ENCODE results near the gene IPO4. TPM values are rescaled to one million over a fixed set of nuclear protein-coding genes. Genes with fewer than 3 reads are reported as not detected.

IPO4 gene
- total and polyA plus RNA-seq, 3 experiments from 2014 or later = 20.9 to 172 (median 164) TPM

DNA sequence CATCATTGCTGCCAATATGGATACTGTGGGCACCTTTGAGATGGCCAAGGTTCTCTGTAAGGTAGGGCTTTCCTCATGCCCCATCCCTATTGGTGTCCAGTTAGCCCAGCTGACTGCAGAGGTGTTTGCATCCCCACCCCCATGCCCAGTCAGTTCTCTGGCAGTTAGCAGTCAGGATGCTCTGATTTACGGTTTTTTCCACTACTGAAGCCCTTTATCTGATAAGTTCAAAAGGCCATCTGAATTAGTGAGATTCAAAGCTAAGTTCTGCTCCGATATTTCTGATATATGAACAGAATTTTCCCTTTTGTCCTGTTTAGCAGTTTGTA is 44.9 kb upstream of the IPO4 start:
- peaks cover 44% of the 10 kb centered on the region for H3K36me3 ChIP-seq (ENCODE audit: insufficient read depth, low read length)
- Mint-ChIP-seq H3K27ac (peak overlapping the region; percentile 95 to 99 (median 98)), H3K4me1 (peaks cover 55 to 76% (median 75%) of the 10 kb centered on the region in 3 donors), H3K9me3 (no peaks in the 10 kb centered on the region), H3K27me3 (no peaks in the 10 kb centered on the region), H3K4me3 (peak overlapping the region; percentile 95 to 99 (median 98)), H3K36me3 (peaks cover 0 to 66% (median 21%) of the 10 kb centered on the region in 3 donors)
- POLR2A ChIA-PET = interaction anchor here (2.3 kb wide), 1 partner anchor 9 kb away, joined by 30 read pairs; the partner anchor contains the start of gene TINF2
- peak overlapping the region; percentile 92 for H3K4me3 ChIP-seq (ENCODE audit: low read length)
- H3K9me3 ChIP-seq (ENCODE audit: low read length) = no peaks in the 10 kb centered on the region
- H3K27me3 ChIP-seq (ENCODE audit: insufficient read depth, low read length, poor library complexity, severe bottlenecking) = no peaks in the 10 kb centered on the region
- no peak for DNase-seq
- peak overlapping the region; percentile 79 for H3K27ac ChIP-seq (ENCODE audit: low read depth, low read length)
- peaks cover 41% of the 10 kb centered on the region for H3K4me1 ChIP-seq (ENCODE audit: insufficient read depth, low read length)
- CTCF ChIA-PET = interaction anchor here (0.6 to 3.2 kb wide), 4 partner anchors 9 to 123 kb away, joined by 3 to 16 read pairs (median 4); partner anchors contain the start of genes MDP1, TINF2 and TM9SF1

DNA sequence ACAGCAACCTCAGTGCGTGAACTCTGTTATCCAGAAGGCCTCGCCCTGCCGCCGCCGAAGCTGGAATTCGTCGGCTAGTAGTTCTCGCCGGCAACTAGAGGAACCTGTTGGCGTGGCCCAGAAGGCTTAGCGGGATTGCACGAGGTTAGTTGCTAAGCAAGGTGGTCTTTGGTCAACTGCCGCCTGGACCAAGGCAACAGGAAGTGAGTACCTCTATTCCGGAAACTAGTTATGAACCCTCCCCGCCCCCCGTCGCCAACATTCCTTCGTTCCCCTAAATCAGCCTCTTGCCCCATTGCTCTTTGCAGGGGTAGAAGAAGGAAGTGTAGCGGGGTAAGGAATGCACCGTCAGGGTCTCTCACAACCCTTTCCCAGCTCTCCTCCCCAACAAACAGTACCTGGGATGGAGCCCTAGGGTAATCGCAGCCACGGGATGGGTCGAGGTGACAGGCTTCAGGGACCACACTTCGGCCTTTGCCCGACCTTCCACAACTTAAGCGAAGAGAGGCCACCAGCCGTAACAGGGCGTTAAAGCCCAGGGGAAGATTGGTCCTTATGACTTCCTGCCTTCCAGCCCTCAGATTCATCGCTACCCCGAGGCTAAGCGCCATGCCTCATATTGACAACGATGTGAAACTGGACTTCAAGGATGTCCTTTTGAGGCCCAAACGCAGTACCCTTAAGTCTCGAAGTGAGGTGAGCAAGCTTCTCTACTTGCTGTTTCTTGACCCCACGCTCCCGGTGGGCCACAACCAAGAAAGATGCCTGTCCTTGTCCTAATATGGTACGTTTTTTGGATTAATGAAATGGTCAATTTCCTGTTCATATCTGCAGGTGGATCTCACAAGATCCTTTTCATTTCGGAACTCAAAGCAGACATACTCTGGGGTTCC is 44.3 kb upstream of the IPO4 start, which contains the start of gene GMPR2:
Gene GMPR2 (plus strand): TSS at position 285 of the 893 bp plus-strand sequence. CDS start 325 bp downstream, at position 610.
- no peaks in the 10 kb centered on the region for H3K9me3 Mint-ChIP-seq
- DNase-seq = no peak
- ChIA-PET POLR2A (interaction anchor here (2.3 kb wide), 1 partner anchor 9 kb away, joined by 30 read pairs; the partner anchor contains the start of gene TINF2), CTCF (interaction anchor here (0.6 to 3.2 kb wide), 4 partner anchors 9 to 123 kb away, joined by 3 to 16 read pairs (median 4); partner anchors contain the start of genes MDP1, TINF2 and TM9SF1)
- Histone ChIP-seq H3K9me3 (ENCODE audit: low read length) (no peaks in the 10 kb centered on the region), H3K27ac (ENCODE audit: low read depth, low read length) (peak within 1 kb of the TSS; percentile 79), H3K4me1 (ENCODE audit: insufficient read depth, low read length) (peaks cover 38% of the 10 kb centered on the region), H3K27me3 (ENCODE audit: insufficient read depth, low read length, poor library complexity, severe bottlenecking) (no peaks in the 10 kb centered on the region), H3K36me3 (ENCODE audit: insufficient read depth, low read length) (peaks cover 38% of the 10 kb centered on the region), H3K4me3 (ENCODE audit: low read length) (peak within 1 kb of the TSS; percentile 92)
- H3K4me1 Mint-ChIP-seq = peaks cover 49 to 70% (median 68%) of the 10 kb centered on the region in 3 donors
- H3K4me3 Mint-ChIP-seq = peak within 1 kb of the TSS; percentile 95 to 99 (median 98)
- peak within 1 kb of the TSS; percentile 95 to 99 (median 98) for H3K27ac Mint-ChIP-seq
- peaks cover 0 to 63% (median 18%) of the 10 kb centered on the region in 3 donors for H3K36me3 Mint-ChIP-seq
- no peaks in the 10 kb centered on the region for H3K27me3 Mint-ChIP-seq

DNA sequence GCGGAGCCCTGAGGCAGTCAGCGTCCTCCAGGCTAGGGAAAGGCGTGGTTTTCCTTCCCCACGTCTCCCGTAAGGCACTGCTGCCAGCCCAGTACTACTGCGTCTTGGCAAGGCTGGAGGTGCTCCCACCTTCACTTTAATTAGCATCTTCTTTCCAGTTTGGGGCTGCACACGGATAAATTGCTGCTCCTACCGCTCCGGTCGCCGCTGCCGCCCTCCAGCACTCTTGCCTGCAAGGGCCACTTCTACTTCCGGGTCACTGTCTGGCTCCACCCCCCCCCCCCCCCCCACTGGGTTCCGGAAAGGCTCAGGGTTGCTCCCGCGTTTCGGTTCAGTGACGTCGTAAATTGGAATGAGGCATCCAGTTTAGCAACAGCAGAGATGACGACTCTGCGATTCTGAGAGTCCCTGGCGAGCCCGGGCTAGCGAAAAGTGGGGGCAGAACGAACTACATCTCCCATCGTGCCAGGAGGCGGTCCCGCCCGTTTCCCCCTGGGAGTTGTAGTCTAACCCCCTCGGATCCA is 43.6 kb upstream of the IPO4 start, which contains the start of gene NEDD8:
Gene NEDD8 (minus strand): TSS at position 247 of the 524 bp plus-strand sequence. CDS start 100 bp downstream, at position 147.
- peak within 1 kb of the TSS; percentile 92 for H3K4me3 ChIP-seq (ENCODE audit: low read length)
- H3K27me3 ChIP-seq (ENCODE audit: insufficient read depth, low read length, poor library complexity, severe bottlenecking) = no peaks in the 10 kb centered on the region
- Mint-ChIP-seq H3K4me3 (peak within 1 kb of the TSS; percentile 95 to 99 (median 98)), H3K36me3 (peaks cover 0 to 61% (median 11%) of the 10 kb centered on the region in 3 donors), H3K4me1 (peaks cover 45 to 67% (median 66%) of the 10 kb centered on the region in 3 donors), H3K9me3 (no peaks in the 10 kb centered on the region), H3K27me3 (no peaks in the 10 kb centered on the region), H3K27ac (peak within 1 kb of the TSS; percentile 95 to 99 (median 98))
- ChIA-PET CTCF (interaction anchor here (1.6 to 3.2 kb wide), 2 partner anchors 10 to 17 kb away, joined by 6 to 16 read pairs; partner anchors contain the start of genes MDP1 and TINF2), POLR2A (interaction anchor here (2.3 kb wide), 1 partner anchor 10 kb away, joined by 30 read pairs; the partner anchor contains the start of gene TINF2)
- H3K27ac ChIP-seq (ENCODE audit: low read depth, low read length) = peak within 1 kb of the TSS; percentile 79
- peak; percentile 74 to 93 (median 84) for DNase-seq
- H3K9me3 ChIP-seq (ENCODE audit: low read length) = no peaks in the 10 kb centered on the region
- H3K4me1 ChIP-seq (ENCODE audit: insufficient read depth, low read length) = peaks cover 38% of the 10 kb centered on the region
- peaks cover 34% of the 10 kb centered on the region for H3K36me3 ChIP-seq (ENCODE audit: insufficient read depth, low read length)

DNA sequence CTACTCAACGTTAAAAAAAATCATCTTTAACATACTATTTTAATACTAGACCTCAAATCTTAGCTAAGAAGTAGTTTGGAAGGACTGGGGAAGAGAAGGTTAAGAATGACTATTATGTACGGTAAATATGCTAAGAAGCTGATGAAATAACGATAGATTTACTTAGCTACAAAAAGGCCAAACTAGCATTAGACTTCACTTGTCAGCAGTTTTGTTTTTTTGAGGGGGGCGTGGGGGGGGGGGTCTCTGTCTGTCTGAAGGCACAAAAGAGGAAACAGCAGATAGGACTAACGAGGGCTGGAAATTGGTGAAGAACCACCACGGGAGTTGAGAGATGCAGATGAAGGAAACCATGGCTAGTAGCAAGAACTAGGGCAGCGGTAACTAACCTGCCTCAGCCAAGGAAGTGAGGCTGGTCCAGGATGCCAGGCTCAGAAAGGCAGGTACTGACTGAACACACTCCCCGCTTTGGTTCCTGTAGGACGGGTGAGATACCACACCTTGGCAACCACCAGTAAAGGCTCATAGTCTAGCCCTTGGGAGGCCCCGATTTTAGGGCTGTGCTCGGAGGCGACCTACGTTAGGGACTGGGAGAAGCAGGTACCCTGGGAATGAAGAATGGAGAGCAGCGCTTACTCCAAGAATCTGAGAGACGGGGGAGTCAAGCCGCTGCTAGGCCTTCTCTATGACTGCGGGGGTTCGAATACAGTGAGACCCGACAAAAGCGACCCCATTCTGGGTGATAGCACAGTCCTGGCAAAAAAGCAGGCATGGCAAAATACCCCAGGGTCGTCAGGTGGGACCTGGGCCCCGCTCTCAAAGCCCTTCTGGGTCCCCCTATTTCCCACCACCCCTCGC is 42.9 kb upstream of the IPO4 start:
- H3K4me3 Mint-ChIP-seq = peak overlapping the region; percentile 95 to 99 (median 98)
- no peaks in the 10 kb centered on the region for H3K27me3 Mint-ChIP-seq
- H3K9me3 Mint-ChIP-seq = no peaks in the 10 kb centered on the region
- Histone ChIP-seq H3K4me1 (ENCODE audit: insufficient read depth, low read length) (peaks cover 38% of the 10 kb centered on the region), H3K9me3 (ENCODE audit: low read length) (no peaks in the 10 kb centered on the region), H3K4me3 (ENCODE audit: low read length) (peak overlapping the region; percentile 92), H3K27me3 (ENCODE audit: insufficient read depth, low read length, poor library complexity, severe bottlenecking) (no peaks in the 10 kb centered on the region), H3K36me3 (ENCODE audit: insufficient read depth, low read length) (peaks cover 27% of the 10 kb centered on the region), H3K27ac (ENCODE audit: low read depth, low read length) (peak overlapping the region; percentile 79)
- H3K4me1 Mint-ChIP-seq = peaks cover 47 to 70% (median 67%) of the 10 kb centered on the region in 3 donors
- ChIA-PET CTCF (interaction anchor here (0.6 to 1.3 kb wide), 4 partner anchors 11 to 76 kb away, joined by 3 to 7 read pairs (median 4); partner anchors contain the start of genes CIDEB, MDP1, RABGGTA and TINF2), POLR2A (interaction anchor here (0.6 kb wide), 2 partner anchors 21 to 381 kb away, joined by 3 to 4 read pairs; no protein-coding TSS in a partner anchor)
- peak in 3 of 5 donors; percentile 7 to 19 (median 14) for DNase-seq
- peak overlapping the region; percentile 95 to 99 (median 98) for H3K27ac Mint-ChIP-seq
- H3K36me3 Mint-ChIP-seq = peaks cover 0 to 60% (median 8%) of the 10 kb centered on the region in 3 donors

- Mint-ChIP-seq H3K4me1 (peaks cover 38 to 62% (median 47%) of the 10 kb centered on the region in 3 donors), H3K27ac (peak overlapping the region in 2 of 8 donors; percentile 14 to 75), H3K9me3 (no peaks in the 10 kb centered on the region), H3K36me3 (peaks cover 0 to 46% (median 0%) of the 10 kb centered on the region in 3 donors), H3K27me3 (no peaks in the 10 kb centered on the region), H3K4me3 (no peak overlapping the region)
- Histone ChIP-seq H3K9me3 (ENCODE audit: low read length) (no peaks in the 10 kb centered on the region), H3K4me3 (ENCODE audit: low read length) (no peak overlapping the region), H3K36me3 (ENCODE audit: insufficient read depth, low read length) (peaks cover under 1% of the 10 kb centered on the region), H3K4me1 (ENCODE audit: insufficient read depth, low read length) (peaks cover 23% of the 10 kb centered on the region), H3K27ac (ENCODE audit: low read depth, low read length) (no peak overlapping the region), H3K27me3 (ENCODE audit: insufficient read depth, low read length, poor library complexity, severe bottlenecking) (no peaks in the 10 kb centered on the region)
- POLR2A ChIA-PET = interaction anchor here (0.6 kb wide), 1 partner anchor 92 kb away, joined by 4 read pairs; no protein-coding TSS in a partner anchor
- no peak for DNase-seq
- CTCF ChIA-PET = interaction anchor here (0.9 to 2.1 kb wide), 3 partner anchors 14 to 202 kb away, joined by 3 to 7 read pairs (median 5); partner anchors contain the start of genes IRF9 and TINF2
Measured at GRCh38 chr14:24228902-24229301, 40.3 kb upstream of the IPO4 start.

DNA sequence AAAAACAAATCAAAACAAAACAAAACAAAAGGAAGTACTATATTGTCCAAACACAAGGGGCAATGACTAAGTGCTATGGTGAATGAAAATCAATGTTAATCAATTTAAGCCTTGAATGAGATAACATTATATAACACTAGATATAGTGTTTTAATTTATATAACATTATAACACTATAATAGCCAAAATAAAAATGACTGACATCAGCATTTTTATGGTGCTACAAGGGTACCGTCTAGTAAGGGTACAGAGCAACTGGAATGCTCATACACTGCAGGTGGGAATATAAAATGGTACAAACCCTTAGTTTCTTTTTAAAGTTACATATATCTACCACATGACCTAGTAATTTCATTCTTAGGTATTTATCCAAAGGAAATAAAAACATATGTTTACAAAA is 37.9 kb upstream of the IPO4 start:
- H3K4me3 Mint-ChIP-seq = peak overlapping the region in 1 of 7 donors; percentile 80
- peaks cover 23 to 40% (median 28%) of the 10 kb centered on the region in 3 donors for H3K4me1 Mint-ChIP-seq
- Histone ChIP-seq H3K36me3 (ENCODE audit: insufficient read depth, low read length) (no peaks in the 10 kb centered on the region), H3K9me3 (ENCODE audit: low read length) (no peaks in the 10 kb centered on the region), H3K27me3 (ENCODE audit: insufficient read depth, low read length, poor library complexity, severe bottlenecking) (no peaks in the 10 kb centered on the region), H3K4me1 (ENCODE audit: insufficient read depth, low read length) (peaks cover 9% of the 10 kb centered on the region), H3K27ac (ENCODE audit: low read depth, low read length) (no peak overlapping the region), H3K4me3 (ENCODE audit: low read length) (no peak overlapping the region)
- ChIA-PET POLR2A (no interaction called here), CTCF (interaction anchor here (1.0 kb wide), 1 partner anchor 15 kb away, joined by 3 read pairs; no protein-coding TSS in a partner anchor)
- H3K27ac Mint-ChIP-seq = peak overlapping the region in 3 of 8 donors; percentile 9 to 49 (median 32)
- no peak for DNase-seq
- H3K9me3 Mint-ChIP-seq = no peaks in the 10 kb centered on the region
- H3K36me3 Mint-ChIP-seq = peaks cover 0 to 33% (median 0%) of the 10 kb centered on the region in 3 donors
- H3K27me3 Mint-ChIP-seq = no peaks in the 10 kb centered on the region
